Ascending aorta (tissue), 2 donors: ENCODE data around the gene KRT35. TPM values are rescaled to one million over a fixed set of nuclear protein-coding genes. Genes with fewer than 3 reads are reported as not detected.
"Not testable (repeated sequence)": the region's sequence is repeated elsewhere in the genome, so short reads cannot be mapped to it uniquely, and the experiment has no call there.

Experiments used
- DNase-seq, 2 donors: peaks; one replicate each; pipeline ENCODE4 v3.0.0-alpha.2; 2019; ENCODE audit warnings: low spot score in 2 of 2
- H3K27ac ChIP-seq, 2 donors: fragments of 200-600 bp; sonication (generic); one replicate each; pipeline ENCODE4 v1.5.1; 2016 to 2017; ENCODE audit warnings: mild to moderate bottlenecking in 1 of 2
- H3K27me3 ChIP-seq: fragments of 200-600 bp; sonication (generic); one replicate; pipeline ENCODE4 v1.5.1; 2017
- H3K36me3 ChIP-seq, 2 donors: fragments of 200-600 bp; sonication (generic); one replicate each; pipeline ENCODE4 v1.5.1; 2016
- H3K4me1 ChIP-seq, 2 donors: fragments of 200-600 bp; sonication (generic); one replicate each; pipeline ENCODE4 v1.5.1; 2016 to 2017; ENCODE audit warnings: mild to moderate bottlenecking in 1 of 2
- H3K4me3 ChIP-seq, 2 donors: fragments of 200-600 bp; sonication (generic); one replicate each; pipeline ENCODE4 v1.5.1; 2016 to 2017; ENCODE audit warnings: mild to moderate bottlenecking in 1 of 2
- H3K9me3 ChIP-seq, 2 donors: fragments of 200-600 bp; sonication (generic); one replicate each; pipeline ENCODE4 v1.5.1; 2016
- intact Hi-C: fragments of 100-400 bp; cut with DNase I; formaldehyde crosslinking; loops from one replicate; pipeline ENCODE4 v1.15.1; 2023
- total RNA-seq: library from RNA; depleted of rRNA; stranded (reverse); fragments of >200 nt; gene quantifications from one replicate; pipeline ENCODE4 v1.1.0, GENCODE V29; 2016
- TF ChIP-seq, protein P1 (sequence below), 3 experiments: fragments of 200-600 bp in 2 of 3; fragments of 450-650 bp in 1 of 3; sonication (generic) in 2 of 3; IDR thresholded peaks; one replicate each; pipeline ENCODE4 v1.5.1; 2016 to 2019; ENCODE audit warnings: antibody characterized with exemption in 3 of 3, mild to moderate bottlenecking in 1 of 3, moderate library complexity in 1 of 3

Gene KRT35
- total RNA-seq, 1 donor from 2014 or later = not detected

DNA sequence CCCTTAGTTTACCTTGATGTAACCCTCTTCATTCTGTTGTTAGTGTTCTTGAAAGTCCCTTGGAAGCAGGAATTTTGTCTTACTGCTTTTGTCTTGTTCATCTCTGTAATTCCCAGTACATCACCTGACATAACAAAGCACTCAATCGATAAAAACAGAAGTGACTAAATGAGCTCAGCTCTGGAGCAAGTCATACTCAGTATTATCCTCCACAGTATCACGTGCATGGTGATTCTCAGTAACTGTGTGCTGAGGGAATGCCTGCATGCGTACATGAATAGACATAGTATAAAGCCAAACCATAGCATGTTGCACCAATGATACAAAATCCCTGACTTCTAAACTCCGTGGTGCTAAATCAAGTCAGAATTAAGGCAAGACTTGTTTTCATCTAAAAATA is 47.4 kb downstream of the KRT35 start:
- intact Hi-C loops = no loop called here
- Histone ChIP-seq H3K9me3 (no peaks in the 10 kb centered on the region), H3K4me1 (no peaks in the 10 kb centered on the region), H3K4me3 (no peak overlapping the region), H3K27me3 (no peaks in the 10 kb centered on the region), H3K27ac (no peak overlapping the region), H3K36me3 (no peaks in the 10 kb centered on the region)
- TF ChIP-seq, protein P1, sequence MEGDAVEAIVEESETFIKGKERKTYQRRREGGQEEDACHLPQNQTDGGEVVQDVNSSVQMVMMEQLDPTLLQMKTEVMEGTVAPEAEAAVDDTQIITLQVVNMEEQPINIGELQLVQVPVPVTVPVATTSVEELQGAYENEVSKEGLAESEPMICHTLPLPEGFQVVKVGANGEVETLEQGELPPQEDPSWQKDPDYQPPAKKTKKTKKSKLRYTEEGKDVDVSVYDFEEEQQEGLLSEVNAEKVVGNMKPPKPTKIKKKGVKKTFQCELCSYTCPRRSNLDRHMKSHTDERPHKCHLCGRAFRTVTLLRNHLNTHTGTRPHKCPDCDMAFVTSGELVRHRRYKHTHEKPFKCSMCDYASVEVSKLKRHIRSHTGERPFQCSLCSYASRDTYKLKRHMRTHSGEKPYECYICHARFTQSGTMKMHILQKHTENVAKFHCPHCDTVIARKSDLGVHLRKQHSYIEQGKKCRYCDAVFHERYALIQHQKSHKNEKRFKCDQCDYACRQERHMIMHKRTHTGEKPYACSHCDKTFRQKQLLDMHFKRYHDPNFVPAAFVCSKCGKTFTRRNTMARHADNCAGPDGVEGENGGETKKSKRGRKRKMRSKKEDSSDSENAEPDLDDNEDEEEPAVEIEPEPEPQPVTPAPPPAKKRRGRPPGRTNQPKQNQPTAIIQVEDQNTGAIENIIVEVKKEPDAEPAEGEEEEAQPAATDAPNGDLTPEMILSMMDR (IDR thresholded peaks at IDR 0.05) = no peak
- DNase-seq = no peak

DNA sequence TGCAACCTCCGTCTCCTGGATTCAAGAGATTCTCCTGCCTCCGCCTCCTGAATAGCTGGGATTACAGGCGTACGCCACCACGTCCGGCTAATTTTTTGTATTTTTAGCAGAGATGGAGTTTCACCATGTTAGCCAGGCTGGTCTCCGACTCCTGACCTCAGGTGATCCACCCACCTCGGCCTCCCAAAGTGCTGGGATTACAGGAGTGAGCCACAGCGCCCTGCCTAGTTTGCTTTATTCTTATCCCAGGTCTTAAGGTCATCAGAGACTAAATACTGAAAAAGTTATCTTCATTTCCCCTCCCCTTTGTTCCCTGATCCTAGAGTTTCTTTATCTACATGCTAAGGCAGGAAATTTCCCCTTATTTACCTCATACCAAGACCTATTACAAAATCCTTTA is 50.6 kb downstream of the KRT35 start:
- H3K27me3 ChIP-seq, H3K27ac ChIP-seq, intact Hi-C loops, DNase-seq, H3K4me1 ChIP-seq, H3K4me3 ChIP-seq, H3K36me3 ChIP-seq, H3K9me3 ChIP-seq: not testable (repeated sequence)

- H3K4me1 ChIP-seq = no peaks in the 10 kb centered on the region
- H3K4me3 ChIP-seq = no peak overlapping the region
- no peaks in the 10 kb centered on the region for H3K9me3 ChIP-seq
- no peaks in the 10 kb centered on the region for H3K36me3 ChIP-seq
- no peak for DNase-seq
- intact Hi-C loops = no loop called here
- TF ChIP-seq, protein P1 (IDR thresholded peaks at IDR 0.05) = no peak
- H3K27me3 ChIP-seq = no peaks in the 10 kb centered on the region
- no peak overlapping the region for H3K27ac ChIP-seq
Observed at GRCh38 chr17:41429667-41430066, 51.3 kb downstream of the KRT35 start.

DNA sequence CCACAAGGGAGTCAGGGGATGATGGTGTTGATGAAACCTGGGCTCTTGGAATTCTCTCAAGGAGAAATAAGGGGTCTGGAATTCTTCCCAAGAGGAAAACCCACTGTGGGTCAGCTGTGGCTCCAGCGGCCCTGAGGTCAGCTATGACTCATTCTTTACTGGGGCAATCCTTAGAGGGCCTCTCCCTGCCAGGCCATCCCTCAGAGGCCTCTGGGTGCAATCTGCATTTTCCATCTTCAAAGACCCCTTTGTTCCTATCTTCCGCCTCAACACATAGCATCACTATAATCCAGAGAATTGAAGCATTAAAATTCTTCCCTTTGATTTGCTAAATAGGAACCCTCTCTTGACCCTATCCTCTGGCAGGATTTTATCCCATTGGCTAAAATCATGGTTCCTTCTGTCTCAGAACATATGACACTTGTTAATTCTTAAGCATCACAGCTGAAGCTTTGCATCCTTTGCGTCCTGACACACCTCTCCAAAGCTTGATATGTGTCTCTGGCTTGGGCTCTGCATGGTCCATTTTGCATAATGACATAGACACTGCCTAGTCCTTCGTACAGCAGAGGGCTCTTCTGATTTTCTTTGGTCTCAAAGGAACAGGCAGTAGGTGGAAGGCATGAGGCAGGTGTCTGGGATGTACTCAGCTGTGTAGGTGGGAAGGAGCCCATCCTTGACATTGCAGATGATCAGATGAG is 52.2 kb downstream of the KRT35 start:
- TF ChIP-seq, protein P1 (IDR thresholded peaks at IDR 0.05) = no peak
- H3K27me3 ChIP-seq = no peaks in the 10 kb centered on the region
- no peaks in the 10 kb centered on the region for H3K9me3 ChIP-seq

More for the DNA sequence above, 52.2 kb downstream of the KRT35 start:
- intact Hi-C loops = no loop called here
- DNase-seq = no peak
- Histone ChIP-seq H3K4me3 (no peak overlapping the region), H3K4me1 (no peaks in the 10 kb centered on the region), H3K27ac (no peak overlapping the region), H3K36me3 (no peaks in the 10 kb centered on the region)

Other genes starting within 250 kb of the KRT35 start
- not detected for gene KRTAP9-3, start 248.7 kb downstream of the KRT35 start, total RNA-seq
- gene KRTAP9-8, start 243.2 kb downstream of the KRT35 start, total RNA-seq = not detected
- not detected for gene KRTAP9-4, start 231.5 kb downstream of the KRT35 start, total RNA-seq
- not detected for gene KRTAP9-9, start 225.8 kb downstream of the KRT35 start, total RNA-seq
- gene KRTAP9-6, start 215.8 kb downstream of the KRT35 start, total RNA-seq = not detected
- gene KRTAP9-7, start 205.5 kb downstream of the KRT35 start, total RNA-seq = not detected
- not detected for gene KRTAP29-1, start 178.3 kb downstream of the KRT35 start, total RNA-seq
- gene KRTAP16-1, start 171.8 kb downstream of the KRT35 start, total RNA-seq = not detected
- gene KRTAP17-1, start 165.4 kb downstream of the KRT35 start, total RNA-seq = not detected
- gene KRT33A, start 130.3 kb downstream of the KRT35 start, total RNA-seq = not detected
- gene KRT33B, start 111.3 kb downstream of the KRT35 start, total RNA-seq = not detected
- gene KRT34, start 98.8 kb downstream of the KRT35 start, total RNA-seq = not detected
- gene KRT31, start 83.5 kb downstream of the KRT35 start, total RNA-seq = not detected
- not detected for gene KRT37, start 56.6 kb downstream of the KRT35 start, total RNA-seq
- gene KRT38, start 40.2 kb downstream of the KRT35 start, total RNA-seq = not detected
- gene KRT32, start 13.8 kb downstream of the KRT35 start, total RNA-seq = not detected
- not detected for gene KRT36, start 8.8 kb upstream of the KRT35 start, total RNA-seq
- gene KRT13, start 24.5 kb upstream of the KRT35 start, total RNA-seq = 1.9 TPM
- gene KRT15, start 37.7 kb upstream of the KRT35 start, total RNA-seq = 0.32 TPM
- gene KRT19, start 47.2 kb upstream of the KRT35 start, total RNA-seq = 1.4 TPM
- not detected for gene KRT9, start 90.9 kb upstream of the KRT35 start, total RNA-seq
- gene KRT14, start 105.7 kb upstream of the KRT35 start, total RNA-seq = 10.3 TPM
- gene KRT16, start 131.6 kb upstream of the KRT35 start, total RNA-seq = 31.9 TPM
- gene KRT17, start 143.4 kb upstream of the KRT35 start, total RNA-seq = 14.8 TPM
- gene EIF1, start 207.7 kb upstream of the KRT35 start, total RNA-seq = 102 TPM
- gene GAST, start 231.2 kb upstream of the KRT35 start, total RNA-seq = not detected